Cardiac fibroblast (primary cell): ENCODE results near the gene SERBP1.

Experiments used
- DNase-seq, 2 donors: peaks; one replicate each; pipeline versions ENCODE4 v3.0.0 to v3.0.0-alpha.2; 2010; ENCODE audit warnings: low read depth in 2 of 2
- H3K4me3 ChIP-seq, 2 donors: replicated peaks in 1 of 2; 1 replicate in 1 of 2; 2 replicates in 1 of 2; pipeline ENCODE4 v1.5.1; 2011; ENCODE audit warnings: low read depth in 2 of 2, low read length in 2 of 2, mild to moderate bottlenecking in 2 of 2, moderate library complexity in 1 of 2
- TF ChIP-seq, protein P1 (sequence below): IDR thresholded peaks from one replicate; pipeline ENCODE4 v1.5.1; 2011; ENCODE audit warnings: low read depth, mild to moderate bottlenecking, low read length, inconsistent platforms

The SERBP1 gene

GRCh38 chr1:67468066-67468718 lies 38.0 kb upstream of the SERBP1 start:
- TF ChIP-seq, protein P1, sequence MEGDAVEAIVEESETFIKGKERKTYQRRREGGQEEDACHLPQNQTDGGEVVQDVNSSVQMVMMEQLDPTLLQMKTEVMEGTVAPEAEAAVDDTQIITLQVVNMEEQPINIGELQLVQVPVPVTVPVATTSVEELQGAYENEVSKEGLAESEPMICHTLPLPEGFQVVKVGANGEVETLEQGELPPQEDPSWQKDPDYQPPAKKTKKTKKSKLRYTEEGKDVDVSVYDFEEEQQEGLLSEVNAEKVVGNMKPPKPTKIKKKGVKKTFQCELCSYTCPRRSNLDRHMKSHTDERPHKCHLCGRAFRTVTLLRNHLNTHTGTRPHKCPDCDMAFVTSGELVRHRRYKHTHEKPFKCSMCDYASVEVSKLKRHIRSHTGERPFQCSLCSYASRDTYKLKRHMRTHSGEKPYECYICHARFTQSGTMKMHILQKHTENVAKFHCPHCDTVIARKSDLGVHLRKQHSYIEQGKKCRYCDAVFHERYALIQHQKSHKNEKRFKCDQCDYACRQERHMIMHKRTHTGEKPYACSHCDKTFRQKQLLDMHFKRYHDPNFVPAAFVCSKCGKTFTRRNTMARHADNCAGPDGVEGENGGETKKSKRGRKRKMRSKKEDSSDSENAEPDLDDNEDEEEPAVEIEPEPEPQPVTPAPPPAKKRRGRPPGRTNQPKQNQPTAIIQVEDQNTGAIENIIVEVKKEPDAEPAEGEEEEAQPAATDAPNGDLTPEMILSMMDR: no peak
- DNase-seq: peak; percentile 5 to 10
- no peak overlapping the region for H3K4me3 ChIP-seq

GRCh38 chr1:67465375-67465774 lies 35.2 kb upstream of the SERBP1 start:
- H3K4me3 ChIP-seq: no peak overlapping the region
- TF ChIP-seq, protein P1: no peak
- DNase-seq: no peak

GRCh38 chr1:67464746-67465145 lies 34.5 kb upstream of the SERBP1 start:
- H3K4me3 ChIP-seq: no peak overlapping the region
- DNase-seq: no peak
- TF ChIP-seq, protein P1: no peak

DNA sequence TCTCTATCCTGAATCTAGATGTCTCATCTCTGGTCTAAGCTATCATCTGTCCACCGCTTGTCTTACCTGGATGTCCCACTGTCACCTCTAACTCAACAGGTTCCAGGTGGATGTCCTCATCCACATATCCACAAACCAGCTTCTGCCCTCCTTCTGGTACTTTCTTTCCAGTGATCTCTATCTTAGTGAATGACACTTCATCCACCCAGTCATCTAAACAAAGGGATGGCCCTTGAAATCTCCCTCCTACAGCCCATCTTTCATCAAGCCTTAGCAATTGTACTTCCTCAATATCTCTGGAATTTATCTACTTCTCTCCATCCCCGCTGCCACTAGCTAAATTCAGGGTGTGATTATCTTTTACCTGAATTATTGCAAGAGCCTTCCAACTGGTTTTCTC lies 33.9 kb upstream of the SERBP1 start:
- no peak for DNase-seq
- no peak overlapping the region for H3K4me3 ChIP-seq
- TF ChIP-seq, protein P1: no peak

GRCh38 chr1:67463298-67463955 lies 33.2 kb upstream of the SERBP1 start:
- DNase-seq: no peak
- TF ChIP-seq, protein P1: no peak
- no peak overlapping the region for H3K4me3 ChIP-seq

GRCh38 chr1:67460676-67461500 lies 30.7 kb upstream of the SERBP1 start:
- TF ChIP-seq, protein P1: no peak
- peak in 1 of 2 donors; percentile 13 for DNase-seq

More at GRCh38 chr1:67460676-67461500, 30.7 kb upstream of the SERBP1 start:
- H3K4me3 ChIP-seq: no peak overlapping the region
